Muscle of leg (tissue), 11 donors: ENCODE results near the gene PRKN. TPM values are rescaled to one million over a fixed set of nuclear protein-coding genes. Genes with fewer than 3 reads are reported as not detected.
A peak's percentile ranks its signal among the peaks of the same experiment; 100 is the strongest.

Source experiments
- DNase-seq: peaks from one replicate; pipeline ENCODE4 v3.0.0; 2013
- H3K27ac ChIP-seq: one replicate; pipeline ENCODE4 v1.5.1; 2013; ENCODE audit warnings: mild to moderate bottlenecking, low read length, control low read depth
- H3K27me3 ChIP-seq: one replicate; pipeline ENCODE4 v1.6.1; 2013; ENCODE audit warnings: low read length; ENCODE audit not compliant: control insufficient read depth, insufficient read depth
- H3K36me3 ChIP-seq: one replicate; pipeline ENCODE4 v1.6.1; 2013; ENCODE audit warnings: low read length; ENCODE audit not compliant: control insufficient read depth, insufficient read depth
- H3K4me1 ChIP-seq: one replicate; pipeline ENCODE4 v1.6.1; 2013; ENCODE audit warnings: low read length; ENCODE audit not compliant: control insufficient read depth, insufficient read depth
- H3K4me3 ChIP-seq: one replicate; pipeline ENCODE4 v1.5.1; 2013; ENCODE audit warnings: low read length, control low read depth
- H3K9me3 ChIP-seq: replicated peaks from 2 replicates; pipeline ENCODE4 v1.6.1; 2013; ENCODE audit warnings: low read depth, low read length; ENCODE audit not compliant: control insufficient read depth
- WGBS: methylation state at CpG from one replicate; pipeline ENCODE4 v1.1.5; 2013; ENCODE audit warnings: missing lambda C conversion rate; ENCODE audit not compliant: insufficient coverage; 5-methylcytosine and 5-hydroxymethylcytosine counted together
- polyA plus RNA-seq, 8 donors: library from polyadenylated mRNA; unstranded; fragments of 120-200 nt; gene quantifications; one replicate each; pipeline versions ENCODE4 v1.2.1 to v1.2.3, GENCODE V29; 2013; ENCODE audit warnings: inconsistent platforms in 1 of 8, low replicate concordance in 1 of 8; ENCODE audit not compliant: insufficient read length in 8 of 8, insufficient read depth in 1 of 8
- total RNA-seq: library from RNA; stranded (reverse); fragments of 120-200 nt; gene quantifications from one replicate; pipeline ENCODE4 v1.2.4, GENCODE V29; 2013

PRKN gene
- total and polyA plus RNA-seq, 9 donors: 2.5 to 4.7 (median 3.9) TPM

GRCh38 chr6:162058281-162058875, 669.2 kb downstream of the PRKN start:
- H3K27me3 ChIP-seq: no peaks in the 10 kb centered on the region
- no peaks in the 10 kb centered on the region for H3K4me1 ChIP-seq
- H3K36me3 ChIP-seq: no peaks in the 10 kb centered on the region
- H3K4me3 ChIP-seq: no peak overlapping the region
- H3K9me3 ChIP-seq: no peaks in the 10 kb centered on the region
- WGBS: 85% methylated on average over 6 of the region's 11 CpGs
- DNase-seq: no peak
- no peak overlapping the region for H3K27ac ChIP-seq

DNA sequence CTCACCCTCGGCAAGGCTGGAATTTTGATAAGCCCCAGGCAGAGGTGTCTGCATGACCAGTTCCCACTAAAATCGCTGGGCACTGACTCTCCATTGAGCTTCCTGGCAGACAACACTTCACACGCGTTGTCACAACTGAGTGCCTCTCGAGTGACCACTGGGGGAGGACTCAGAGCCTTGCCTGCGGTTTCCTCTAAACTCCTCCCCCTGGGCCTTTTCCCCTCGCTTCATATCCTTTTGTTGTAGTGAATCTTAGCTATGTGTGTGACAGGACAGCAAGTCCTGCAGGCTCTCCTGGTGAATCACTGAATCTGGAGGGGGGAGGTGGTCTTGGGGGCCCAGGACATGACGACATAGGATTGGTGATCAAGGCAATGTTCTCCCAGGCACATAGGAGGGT, 670.8 kb downstream of the PRKN start:
- DNase-seq: peak; percentile 64
- H3K27me3 ChIP-seq: no peaks in the 10 kb centered on the region
- H3K4me1 ChIP-seq: no peaks in the 10 kb centered on the region
- H3K4me3 ChIP-seq: no peak overlapping the region
- 26% methylated on average over 5 of the region's 8 CpGs for WGBS
- no peaks in the 10 kb centered on the region for H3K36me3 ChIP-seq
- no peak overlapping the region for H3K27ac ChIP-seq
- no peaks in the 10 kb centered on the region for H3K9me3 ChIP-seq

GRCh38 chr6:162056061-162056460, 671.5 kb downstream of the PRKN start:
- WGBS: 95% methylated on average over 11 of the region's 11 CpGs
- no peaks in the 10 kb centered on the region for H3K27me3 ChIP-seq
- DNase-seq: no peak
- H3K4me1 ChIP-seq: no peaks in the 10 kb centered on the region
- no peak overlapping the region for H3K4me3 ChIP-seq
- no peaks in the 10 kb centered on the region for H3K9me3 ChIP-seq
- H3K27ac ChIP-seq: no peak overlapping the region
- no peaks in the 10 kb centered on the region for H3K36me3 ChIP-seq

DNA sequence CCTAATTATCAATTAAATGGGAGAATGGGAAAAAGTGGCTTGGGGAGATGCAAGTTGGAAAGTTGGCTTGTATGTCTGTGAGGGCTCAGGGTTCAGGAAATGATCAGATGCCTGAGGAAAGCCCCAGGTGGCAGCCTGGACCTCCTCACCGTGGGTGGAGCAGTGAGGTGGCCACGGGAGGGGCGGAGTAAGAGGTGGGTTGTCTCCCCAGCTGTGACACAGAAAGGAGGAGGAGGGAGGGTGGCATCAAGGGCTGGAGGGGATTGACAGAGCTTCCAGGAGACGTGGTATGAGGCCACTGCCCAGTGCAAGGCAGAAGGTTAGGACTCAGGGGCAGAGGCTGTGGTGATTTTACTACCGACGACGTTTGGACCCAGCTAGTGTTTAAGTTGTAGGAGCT, 672.2 kb downstream of the PRKN start:
- Histone ChIP-seq H3K4me3 (no peak overlapping the region), H3K36me3 (no peaks in the 10 kb centered on the region), H3K27ac (no peak overlapping the region), H3K4me1 (no peaks in the 10 kb centered on the region), H3K9me3 (no peaks in the 10 kb centered on the region), H3K27me3 (no peaks in the 10 kb centered on the region)
- 74% methylated on average over 7 of the region's 7 CpGs for WGBS
- DNase-seq: no peak

GRCh38 chr6:162053084-162053483, 674.5 kb downstream of the PRKN start:
- no peaks in the 10 kb centered on the region for H3K9me3 ChIP-seq
- H3K4me1 ChIP-seq: no peaks in the 10 kb centered on the region
- no peak overlapping the region for H3K4me3 ChIP-seq
- H3K27ac ChIP-seq: no peak overlapping the region
- no peaks in the 10 kb centered on the region for H3K27me3 ChIP-seq
- no peak for DNase-seq
- 64% methylated on average over 3 of the region's 7 CpGs for WGBS
- H3K36me3 ChIP-seq: no peaks in the 10 kb centered on the region

DNA sequence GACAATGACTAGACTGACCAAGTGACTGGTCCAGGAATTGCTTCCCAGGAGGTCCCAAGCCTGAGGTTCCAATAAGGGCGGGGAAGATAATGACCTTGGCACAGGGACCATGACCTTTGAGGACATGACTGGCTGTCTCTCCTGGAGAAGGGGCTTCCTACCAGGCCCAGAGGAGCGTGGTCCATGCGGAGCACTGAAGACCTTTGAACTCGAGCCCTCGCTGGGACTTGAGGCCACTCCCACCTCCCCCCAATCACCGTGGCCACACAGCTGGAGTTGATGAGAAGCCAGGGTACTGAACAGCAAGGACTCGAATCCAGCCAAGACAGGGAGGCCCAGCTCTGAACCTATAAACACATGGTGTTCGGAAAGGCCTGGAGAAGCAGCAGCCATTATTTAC, 677.0 kb downstream of the PRKN start:
- WGBS: 82% methylated on average over 2 of the region's 8 CpGs
- no peaks in the 10 kb centered on the region for H3K4me1 ChIP-seq
- H3K9me3 ChIP-seq: no peaks in the 10 kb centered on the region
- H3K27me3 ChIP-seq: no peaks in the 10 kb centered on the region
- H3K4me3 ChIP-seq: no peak overlapping the region
- no peak overlapping the region for H3K27ac ChIP-seq
- no peak for DNase-seq
- no peaks in the 10 kb centered on the region for H3K36me3 ChIP-seq

GRCh38 chr6:162046324-162046723, 681.2 kb downstream of the PRKN start:
- no peak for DNase-seq
- H3K9me3 ChIP-seq: no peaks in the 10 kb centered on the region
- H3K27ac ChIP-seq: no peak overlapping the region
- H3K4me3 ChIP-seq: no peak overlapping the region
- no peaks in the 10 kb centered on the region for H3K36me3 ChIP-seq
- H3K27me3 ChIP-seq: no peaks in the 10 kb centered on the region
- 83% methylated on average over 1 of the region's 5 CpGs for WGBS
- no peaks in the 10 kb centered on the region for H3K4me1 ChIP-seq

- Histone ChIP-seq H3K9me3 (no peaks in the 10 kb centered on the region), H3K27me3 (no peaks in the 10 kb centered on the region), H3K4me3 (no peak overlapping the region), H3K27ac (no peak overlapping the region), H3K4me1 (no peaks in the 10 kb centered on the region), H3K36me3 (no peaks in the 10 kb centered on the region)
- DNase-seq: no peak
- WGBS: no CpG with 5 or more reads among the region's 4 CpGs
These were observed 694.9 kb downstream of the PRKN start for GRCh38 chr6:162032620-162033019.

DNA sequence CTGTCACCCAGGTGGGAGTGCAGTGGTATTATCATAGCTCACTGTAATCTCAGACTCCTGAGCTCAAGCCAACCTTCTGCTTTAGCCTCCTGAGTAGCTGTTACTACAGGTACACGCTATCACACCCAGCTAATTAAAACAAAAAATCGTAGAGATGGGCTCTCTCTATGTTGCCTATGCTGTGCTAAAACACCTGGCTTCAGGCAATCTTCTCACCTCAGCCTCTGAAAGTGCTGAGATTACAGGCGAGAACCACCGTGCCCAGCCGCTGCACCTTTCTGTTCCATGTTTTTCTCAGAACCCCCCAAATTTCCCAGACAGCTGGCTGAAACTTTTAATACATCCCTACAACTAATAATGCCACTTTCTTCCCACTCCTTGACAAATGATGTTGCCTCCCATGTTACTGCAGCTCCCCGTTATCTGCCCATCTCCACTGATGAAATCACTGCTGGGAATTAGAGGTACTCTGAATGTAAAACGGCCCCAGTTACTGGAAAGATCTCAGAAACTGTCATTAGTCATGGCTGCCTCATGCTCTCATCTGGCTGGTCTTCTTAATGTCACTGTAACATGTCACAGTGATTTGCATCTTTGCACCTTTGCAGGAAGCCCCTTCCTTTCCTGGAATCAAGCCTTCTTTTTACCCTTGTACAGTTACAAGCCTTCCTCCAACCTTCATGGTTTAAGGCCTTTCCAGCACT, 697.5 kb downstream of the PRKN start:
- H3K4me3 ChIP-seq: no peak overlapping the region
- no peaks in the 10 kb centered on the region for H3K36me3 ChIP-seq
- 80% methylated on average over 7 of the region's 7 CpGs for WGBS
- H3K9me3 ChIP-seq: no peaks in the 10 kb centered on the region
- H3K27me3 ChIP-seq: no peaks in the 10 kb centered on the region
- no peak for DNase-seq
- H3K4me1 ChIP-seq: no peaks in the 10 kb centered on the region
- H3K27ac ChIP-seq: no peak overlapping the region

DNA sequence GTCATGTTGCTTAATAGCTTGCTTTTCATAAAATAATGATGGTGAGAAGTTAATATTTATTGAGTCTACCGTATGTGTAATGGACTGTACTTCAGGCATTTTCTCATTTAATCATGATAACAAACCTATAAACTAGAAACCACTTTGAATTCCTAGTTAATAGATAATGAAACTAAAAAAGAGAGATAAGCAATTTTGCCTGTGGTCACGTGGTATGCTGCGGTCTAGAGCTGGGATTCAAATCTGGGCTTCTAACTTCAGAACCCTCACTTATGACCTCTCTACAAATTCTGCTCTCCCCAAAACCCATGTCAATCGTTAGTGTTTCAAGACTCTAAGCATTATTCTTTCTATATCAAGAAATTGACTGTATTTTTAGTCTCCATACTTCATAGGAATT, 700.7 kb downstream of the PRKN start:
- Histone ChIP-seq H3K36me3 (no peaks in the 10 kb centered on the region), H3K4me1 (no peaks in the 10 kb centered on the region), H3K27ac (no peak overlapping the region), H3K27me3 (no peaks in the 10 kb centered on the region), H3K9me3 (no peaks in the 10 kb centered on the region), H3K4me3 (no peak overlapping the region)
- no CpG with 5 or more reads among the region's 4 CpGs for WGBS
- DNase-seq: no peak
